Natural killer cell treated with Interleukin-12 subunit alpha and Interleukin-12 subunit beta and Interleukin-15 and Interleukin-18, amount 100 ng/mL, for 72 hours (primary cell): ENCODE measurements around the gene SUPT20HL2. TPM values are rescaled to one million over a fixed set of nuclear protein-coding genes. Genes with fewer than 3 reads are reported as not detected.

Source experiments
- total RNA-seq, 2 donors: library from RNA; stranded (reverse); gene quantifications; one replicate each; pipeline ENCODE4 v1.2.3, GENCODE V29; 2022

Gene SUPT20HL2
- total RNA-seq, 2 donors from 2014 or later: not detected

Other genes with a start within 250 kb of the SUPT20HL2 start
- 10 to 100 TPM; 57.7 to 78.1 TPM for gene ZFX, start 164.3 kb downstream of the SUPT20HL2 start, total RNA-seq
- not detected for gene SUPT20HL1, start 46.6 kb upstream of the SUPT20HL2 start, total RNA-seq
- 10 to 100 TPM; 21.8 to 37.6 TPM for gene PDK3, start 151.2 kb upstream of the SUPT20HL2 start, total RNA-seq